Ovary (tissue), 3 donors: Measurements from ENCODE around the gene ACAP2.
A peak's percentile ranks its signal among the peaks of the same experiment; 100 is the strongest.

Source experiments
- EP300 ChIP-seq: sonication (generic); formaldehyde crosslinking; IDR thresholded peaks from one replicate; pipeline ENCODE4 v1.6.1; 2017; ENCODE audit warnings: antibody characterized with exemption
- POLR2A ChIP-seq: fragments of 450-650 bp; IDR thresholded peaks from one replicate; pipeline ENCODE4 v1.6.1; 2017; ENCODE audit warnings: antibody characterized with exemption, mild to moderate bottlenecking, moderate library complexity
- TF ChIP-seq, protein P1 (sequence below), 3 donors: fragments of 450-650 bp in 2 of 3; fragments of 200-600 bp in 1 of 3; IDR thresholded peaks; one replicate each; pipeline versions ENCODE4 v1.5.1 to v1.8.0; 2016 to 2022; ENCODE audit warnings: antibody characterized with exemption in 3 of 3, mild to moderate bottlenecking in 1 of 3
- donor health status: DM: no; HTN: no; CAD: no.

DNA sequence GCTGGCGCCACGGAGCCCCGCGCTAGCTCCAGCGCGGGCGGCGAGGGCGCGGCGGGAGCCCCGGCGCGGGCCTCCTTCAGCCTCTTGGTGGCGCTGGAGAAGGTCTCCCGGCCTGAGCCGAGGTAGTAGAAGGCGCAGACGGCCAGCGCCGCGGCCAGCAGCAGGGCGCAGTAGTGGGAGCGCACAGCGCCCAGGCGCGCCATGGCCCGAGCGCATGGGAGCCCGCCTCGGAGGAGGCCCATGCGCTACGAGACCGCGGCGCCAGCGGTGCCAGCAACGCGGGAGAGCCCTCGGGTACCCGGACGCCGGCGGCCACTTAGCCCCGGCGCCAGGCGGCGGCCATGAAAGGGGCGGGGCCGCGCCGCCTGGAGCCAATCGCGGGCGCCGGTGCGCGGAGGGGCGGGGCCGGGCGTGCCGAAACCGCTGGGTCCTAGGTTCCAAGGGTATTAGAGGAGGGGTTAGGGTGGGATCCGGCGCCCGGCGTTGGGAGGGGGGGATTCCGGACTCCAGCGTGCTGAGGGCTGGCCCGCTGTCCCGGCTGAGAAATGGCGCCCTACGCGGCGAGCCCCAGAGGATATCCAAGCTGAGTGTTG, 171.9 kb downstream of the ACAP2 start, which contains the start of gene XXYLT1:
- TF ChIP-seq, protein P1, sequence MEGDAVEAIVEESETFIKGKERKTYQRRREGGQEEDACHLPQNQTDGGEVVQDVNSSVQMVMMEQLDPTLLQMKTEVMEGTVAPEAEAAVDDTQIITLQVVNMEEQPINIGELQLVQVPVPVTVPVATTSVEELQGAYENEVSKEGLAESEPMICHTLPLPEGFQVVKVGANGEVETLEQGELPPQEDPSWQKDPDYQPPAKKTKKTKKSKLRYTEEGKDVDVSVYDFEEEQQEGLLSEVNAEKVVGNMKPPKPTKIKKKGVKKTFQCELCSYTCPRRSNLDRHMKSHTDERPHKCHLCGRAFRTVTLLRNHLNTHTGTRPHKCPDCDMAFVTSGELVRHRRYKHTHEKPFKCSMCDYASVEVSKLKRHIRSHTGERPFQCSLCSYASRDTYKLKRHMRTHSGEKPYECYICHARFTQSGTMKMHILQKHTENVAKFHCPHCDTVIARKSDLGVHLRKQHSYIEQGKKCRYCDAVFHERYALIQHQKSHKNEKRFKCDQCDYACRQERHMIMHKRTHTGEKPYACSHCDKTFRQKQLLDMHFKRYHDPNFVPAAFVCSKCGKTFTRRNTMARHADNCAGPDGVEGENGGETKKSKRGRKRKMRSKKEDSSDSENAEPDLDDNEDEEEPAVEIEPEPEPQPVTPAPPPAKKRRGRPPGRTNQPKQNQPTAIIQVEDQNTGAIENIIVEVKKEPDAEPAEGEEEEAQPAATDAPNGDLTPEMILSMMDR (IDR thresholded peaks at IDR 0.05) = peak; percentile 51 to 82 (median 72)
- no peak for TF ChIP-seq EP300
- TF ChIP-seq POLR2A = peak; percentile 27
